MM.1S (cell line): ENCODE data around the gene PDCD10.

Source experiments
- DNase-seq: peaks from one replicate; pipeline ENCODE4 v3.0.0-alpha.2; 2015
- H2AFZ ChIP-seq: fragments of 300-600 bp; sonication (generic); 2 replicates; pipeline ENCODE4 v1.6.0; 2016; ENCODE audit warnings: antibody characterized with exemption, low read length
- H3F3A ChIP-seq: fragments of 300-600 bp; sonication (generic); 2 replicates; pipeline ENCODE4 v1.6.1; 2016; ENCODE audit warnings: mild to moderate bottlenecking, antibody characterized with exemption, low read length, moderate library complexity, mixed read lengths; ENCODE audit not compliant: insufficient read depth
- H3K27ac ChIP-seq: fragments of 300-600 bp; sonication (generic); 2 replicates; pipeline ENCODE4 v1.5.1; 2016; ENCODE audit warnings: mild to moderate bottlenecking, low read length
- H3K27me3 ChIP-seq: fragments of 300-600 bp; sonication (generic); replicated peaks from 2 replicates; pipeline ENCODE4 v1.6.0; 2016; ENCODE audit warnings: low read length; ENCODE audit not compliant: insufficient read depth
- H3K36me3 ChIP-seq: fragments of 300-600 bp; sonication (generic); replicated peaks from 2 replicates; pipeline ENCODE4 v1.6.1; 2016; ENCODE audit warnings: mild to moderate bottlenecking, low read length, mixed read lengths; ENCODE audit not compliant: insufficient read depth
- H3K4me1 ChIP-seq: fragments of 300-600 bp; sonication (generic); 2 replicates; pipeline ENCODE4 v1.6.1; 2016; ENCODE audit warnings: low read length, mixed read lengths
- H3K4me2 ChIP-seq: fragments of 300-600 bp; sonication (generic); 2 replicates; pipeline ENCODE4 v1.6.0; 2016; ENCODE audit warnings: low read depth, low read length
- H3K4me3 ChIP-seq: fragments of 300-600 bp; sonication (generic); 2 replicates; pipeline ENCODE4 v1.5.1; 2016; ENCODE audit warnings: low read length, mixed read lengths
- H3K79me2 ChIP-seq: fragments of 300-600 bp; sonication (generic); 2 replicates; pipeline ENCODE4 v1.6.1; 2016; ENCODE audit warnings: mixed run types, low read length, mixed read lengths
- H3K9ac ChIP-seq: fragments of 300-600 bp; sonication (generic); 2 replicates; pipeline ENCODE4 v1.6.1; 2016; ENCODE audit warnings: low read length, mixed read lengths
- H3K9me2 ChIP-seq: fragments of 300-600 bp; sonication (generic); replicated peaks from 2 replicates; pipeline ENCODE4 v1.6.1; 2016; ENCODE audit warnings: mild to moderate bottlenecking, low read length, mixed read lengths; ENCODE audit not compliant: insufficient read depth
- H3K9me3 ChIP-seq: fragments of 300-600 bp; sonication (generic); replicated peaks from 2 replicates; pipeline ENCODE4 v1.6.1; 2016; ENCODE audit warnings: mild to moderate bottlenecking, low read length, mixed read lengths; ENCODE audit not compliant: insufficient read depth
- H4K20me1 ChIP-seq: fragments of 300-600 bp; sonication (generic); 2 replicates; pipeline ENCODE4 v1.6.1; 2016; ENCODE audit warnings: mild to moderate bottlenecking, low read length, moderate library complexity, mixed read lengths; ENCODE audit not compliant: insufficient read depth
- EZH2 ChIP-seq: fragments of 300-600 bp; sonication (generic); optimal IDR thresholded peaks from 2 replicates; pipeline ENCODE3; 2017; ENCODE audit warnings: low read depth, mild to moderate bottlenecking, antibody characterized with exemption, low read length, mixed read lengths
- EZH2phosphoT487 ChIP-seq: fragments of 300-600 bp; sonication (generic); IDR thresholded peaks from 2 replicates; pipeline ENCODE4 v1.6.1; 2018; ENCODE audit warnings: antibody characterized with exemption, low read length
- TF ChIP-seq, protein P1 (sequence below): fragments of 300-600 bp; sonication (generic); IDR thresholded peaks from 2 replicates; pipeline ENCODE4 v1.5.1; 2016; ENCODE audit warnings: antibody characterized with exemption, low read length, mixed read lengths

The PDCD10 gene

DNA sequence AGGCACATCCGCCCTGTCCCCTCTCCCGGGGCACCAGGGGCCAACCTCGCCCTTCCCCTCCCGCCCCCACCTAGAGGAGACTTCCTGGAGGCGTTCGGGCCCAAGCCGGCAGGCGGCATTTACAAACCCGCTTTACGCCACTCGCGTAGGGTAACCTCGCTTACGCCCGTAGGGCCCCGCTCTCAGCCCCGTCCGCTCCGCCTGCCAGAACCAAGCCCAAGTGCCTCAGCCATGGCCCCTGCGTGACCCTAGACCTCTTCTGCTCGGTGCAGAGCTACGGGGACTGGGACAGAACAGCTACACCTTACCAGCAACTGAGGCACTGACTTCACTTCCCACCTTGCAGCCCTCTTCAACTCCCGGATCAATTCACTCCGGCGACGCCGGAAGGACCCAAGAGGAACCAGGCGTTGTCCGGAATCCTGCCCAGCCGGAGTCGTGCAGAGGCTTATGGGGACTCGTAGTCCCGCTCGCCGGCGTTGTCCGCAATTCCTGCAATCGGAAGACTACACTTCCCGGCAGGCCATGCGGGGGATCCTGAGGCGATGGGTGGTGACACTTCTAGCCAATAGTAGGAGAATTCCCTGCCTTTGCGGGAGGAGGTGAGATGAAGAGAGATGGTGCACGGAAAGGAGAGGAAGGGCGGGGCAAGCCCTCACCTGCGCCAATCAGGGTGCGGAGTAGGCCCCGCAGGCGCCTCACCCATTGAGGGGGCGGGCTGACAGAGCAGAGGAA is at the start of gene PDCD10:
TSS of gene PDCD10 (minus strand) at position 395 of the 735 bp plus-strand sequence. CDS start 14,735 bp downstream, outside the sequence.
- TF ChIP-seq, protein P1, sequence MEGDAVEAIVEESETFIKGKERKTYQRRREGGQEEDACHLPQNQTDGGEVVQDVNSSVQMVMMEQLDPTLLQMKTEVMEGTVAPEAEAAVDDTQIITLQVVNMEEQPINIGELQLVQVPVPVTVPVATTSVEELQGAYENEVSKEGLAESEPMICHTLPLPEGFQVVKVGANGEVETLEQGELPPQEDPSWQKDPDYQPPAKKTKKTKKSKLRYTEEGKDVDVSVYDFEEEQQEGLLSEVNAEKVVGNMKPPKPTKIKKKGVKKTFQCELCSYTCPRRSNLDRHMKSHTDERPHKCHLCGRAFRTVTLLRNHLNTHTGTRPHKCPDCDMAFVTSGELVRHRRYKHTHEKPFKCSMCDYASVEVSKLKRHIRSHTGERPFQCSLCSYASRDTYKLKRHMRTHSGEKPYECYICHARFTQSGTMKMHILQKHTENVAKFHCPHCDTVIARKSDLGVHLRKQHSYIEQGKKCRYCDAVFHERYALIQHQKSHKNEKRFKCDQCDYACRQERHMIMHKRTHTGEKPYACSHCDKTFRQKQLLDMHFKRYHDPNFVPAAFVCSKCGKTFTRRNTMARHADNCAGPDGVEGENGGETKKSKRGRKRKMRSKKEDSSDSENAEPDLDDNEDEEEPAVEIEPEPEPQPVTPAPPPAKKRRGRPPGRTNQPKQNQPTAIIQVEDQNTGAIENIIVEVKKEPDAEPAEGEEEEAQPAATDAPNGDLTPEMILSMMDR: no peak
- TF ChIP-seq EZH2phosphoT487 (no peak), EZH2 (no peak)
- peaks cover 78% of the 10 kb centered on the region for H3K79me2 ChIP-seq
- no peaks in the 10 kb centered on the region for H3K9me3 ChIP-seq
- peak within 1 kb of the TSS; percentile 68 for H3K9ac ChIP-seq
- no peaks in the 10 kb centered on the region for H3K27me3 ChIP-seq
- H3K27ac ChIP-seq: peak within 1 kb of the TSS; percentile 72
- peak within 1 kb of the TSS; percentile 95 for H2AFZ ChIP-seq
- H3K4me1 ChIP-seq: peaks cover 22% of the 10 kb centered on the region; the same call in 1 of the 2 replicates
- peak; percentile 100 for DNase-seq
- peaks cover 26% of the 10 kb centered on the region for H4K20me1 ChIP-seq
- peak within 1 kb of the TSS; percentile 87 for H3K4me2 ChIP-seq
- no peaks in the 10 kb centered on the region for H3K9me2 ChIP-seq
- H3F3A ChIP-seq: peaks cover 23% of the 10 kb centered on the region
- peak within 1 kb of the TSS; percentile 86 for H3K4me3 ChIP-seq
- H3K36me3 ChIP-seq: no peaks in the 10 kb centered on the region

GRCh38 chr3:167783781-167784180 is 49.1 kb upstream of the PDCD10 start:
- H3K36me3 ChIP-seq: no peaks in the 10 kb centered on the region
- H3K79me2 ChIP-seq: no peaks in the 10 kb centered on the region
- H3K9me2 ChIP-seq: no peaks in the 10 kb centered on the region
- no peak overlapping the region for H3K4me3 ChIP-seq
- H3K27me3 ChIP-seq: no peaks in the 10 kb centered on the region
- no peaks in the 10 kb centered on the region for H3F3A ChIP-seq
- H3K9ac ChIP-seq: no peak overlapping the region
- peaks cover 10% of the 10 kb centered on the region; the same call in 1 of the 2 replicates for H3K4me1 ChIP-seq
- H3K27ac ChIP-seq: no peak overlapping the region
- DNase-seq: no peak
- H3K9me3 ChIP-seq: no peaks in the 10 kb centered on the region
- no peak overlapping the region for H3K4me2 ChIP-seq
- no peak overlapping the region for H2AFZ ChIP-seq
- TF ChIP-seq, protein P1: no peak
- no peak for TF ChIP-seq EZH2
- H4K20me1 ChIP-seq: no peaks in the 10 kb centered on the region

DNA sequence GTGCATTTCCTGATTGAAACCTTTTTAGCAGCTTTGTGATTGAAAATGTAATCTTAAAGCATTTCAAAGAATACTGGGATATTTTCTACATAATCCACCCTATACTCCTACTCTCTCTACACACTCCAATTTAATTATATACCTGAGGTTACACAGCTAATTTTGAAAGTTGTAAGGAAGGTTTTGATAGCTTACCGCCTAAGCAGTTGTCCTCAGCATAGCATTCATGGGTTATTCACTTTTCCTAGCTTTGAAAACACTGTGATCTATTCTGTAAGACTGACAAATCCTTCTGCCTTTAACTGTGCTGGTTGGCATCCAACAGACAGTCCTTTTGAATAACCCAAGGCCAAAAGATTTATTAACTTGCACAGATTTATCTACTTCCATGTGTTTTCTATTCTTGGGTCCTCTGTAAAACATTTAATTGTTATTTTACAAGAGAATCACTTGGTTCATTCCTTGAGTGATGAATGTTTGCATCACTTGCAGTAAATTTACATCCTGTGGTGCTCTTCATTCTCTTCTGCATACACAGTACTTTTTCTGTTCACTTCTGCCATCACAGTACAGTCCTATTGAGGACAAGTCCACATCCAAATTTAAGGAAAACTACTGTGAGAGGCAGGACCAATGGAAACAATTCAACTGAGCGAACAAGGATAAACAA is 45.7 kb upstream of the PDCD10 start:
- Histone ChIP-seq H3F3A (no peaks in the 10 kb centered on the region), H3K4me1 (peaks cover 10% of the 10 kb centered on the region; the same call in 1 of the 2 replicates), H3K9me2 (no peaks in the 10 kb centered on the region), H3K27ac (no peak overlapping the region), H2AFZ (no peak overlapping the region), H3K79me2 (no peaks in the 10 kb centered on the region), H3K4me2 (no peak overlapping the region), H3K9ac (no peak overlapping the region), H3K9me3 (no peaks in the 10 kb centered on the region), H3K36me3 (no peaks in the 10 kb centered on the region), H3K27me3 (no peaks in the 10 kb centered on the region), H4K20me1 (no peaks in the 10 kb centered on the region), H3K4me3 (no peak overlapping the region)
- TF ChIP-seq EZH2phosphoT487 (no peak), EZH2 (no peak)
- TF ChIP-seq, protein P1: no peak
- DNase-seq: no peak
